ENCODE data around the gene KIAA0586. TPM values are rescaled to one million over a fixed set of nuclear protein-coding genes. Genes with fewer than 3 reads are reported as not detected.
"Not testable (repeated sequence)": the region's sequence is repeated elsewhere in the genome, so short reads cannot be mapped to it uniquely, and the experiment has no call there.

KIAA0586 gene
- total RNA-seq, 1 donor from 2014 or later = 20.9 TPM

GRCh38 chr14:58477653-58478052 lies 50.1 kb downstream of the KIAA0586 start:
- intact Hi-C loops (cut with micrococcal nuclease) = no loop called here
- H3K27me3 Mint-ChIP-seq = no peaks in the 10 kb centered on the region
- H3K4me3 Mint-ChIP-seq = no peak overlapping the region
- no peak for DNase-seq
- H3K9me3 Mint-ChIP-seq = no peaks in the 10 kb centered on the region
- no peak overlapping the region for H3K27ac Mint-ChIP-seq
- H3K36me3 Mint-ChIP-seq (ENCODE audit: low read depth) = peaks cover 26% of the 10 kb centered on the region
- no peaks in the 10 kb centered on the region for H3K4me1 Mint-ChIP-seq

DNA sequence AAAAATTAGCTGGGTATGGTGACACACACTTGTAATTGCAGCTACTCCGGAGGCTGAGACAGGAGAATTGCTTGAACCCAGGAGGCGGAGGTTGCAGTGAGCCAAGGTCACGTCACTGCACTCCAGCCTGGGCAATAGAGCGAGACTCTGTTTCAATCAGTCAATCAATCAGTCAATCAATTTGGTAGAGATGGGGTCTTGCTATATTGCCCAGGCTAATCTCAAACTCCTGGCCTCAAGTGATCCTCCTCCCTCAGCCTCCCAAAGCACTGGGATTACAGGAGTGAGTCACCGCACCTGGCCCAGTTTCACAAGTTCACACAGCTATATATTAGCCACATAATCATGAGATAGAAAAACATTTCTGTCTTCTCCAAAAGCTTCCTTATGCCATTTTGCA lies 50.8 kb downstream of the KIAA0586 start:
- intact Hi-C loops (cut with micrococcal nuclease); H3K4me1 Mint-ChIP-seq; H3K27me3 Mint-ChIP-seq; DNase-seq; H3K4me3 Mint-ChIP-seq; H3K9me3 Mint-ChIP-seq; H3K27ac Mint-ChIP-seq: not testable (repeated sequence)
- H3K36me3 Mint-ChIP-seq (ENCODE audit: low read depth) = peaks cover 24% of the 10 kb centered on the region

DNA sequence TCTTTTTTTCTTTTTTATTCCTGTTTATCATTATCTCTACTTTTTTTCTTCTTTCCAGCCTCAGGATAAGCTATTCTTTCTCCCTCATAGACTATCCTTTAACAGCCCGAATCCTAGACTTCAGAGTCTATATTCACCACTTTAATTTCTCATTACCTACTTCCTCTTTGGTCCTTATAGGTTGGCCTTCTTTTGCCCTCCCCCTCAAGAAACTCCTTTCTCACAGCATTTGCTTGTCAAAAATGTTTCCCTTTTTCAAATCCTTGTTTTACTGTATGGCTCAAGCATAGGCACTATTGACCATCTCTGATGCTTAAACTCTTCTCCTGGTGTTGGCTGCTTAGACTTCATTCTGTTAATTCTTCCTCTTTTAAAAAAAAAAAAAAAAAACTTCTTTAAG lies 52.5 kb downstream of the KIAA0586 start:
- H3K4me3 Mint-ChIP-seq = no peak overlapping the region
- intact Hi-C loops (cut with micrococcal nuclease) = no loop called here
- H3K4me1 Mint-ChIP-seq = no peaks in the 10 kb centered on the region
- no peak for DNase-seq
- no peaks in the 10 kb centered on the region for H3K27me3 Mint-ChIP-seq
- no peaks in the 10 kb centered on the region for H3K9me3 Mint-ChIP-seq
- H3K27ac Mint-ChIP-seq = no peak overlapping the region
- peaks cover 21% of the 10 kb centered on the region for H3K36me3 Mint-ChIP-seq (ENCODE audit: low read depth)

- intact Hi-C loops (cut with micrococcal nuclease) = no loop called here
- no peaks in the 10 kb centered on the region for H3K27me3 Mint-ChIP-seq
- H3K4me1 Mint-ChIP-seq = peaks cover 4% of the 10 kb centered on the region
- peaks cover 26% of the 10 kb centered on the region for H3K36me3 Mint-ChIP-seq (ENCODE audit: low read depth)
- no peak for DNase-seq
- no peak overlapping the region for H3K4me3 Mint-ChIP-seq
- peaks cover 4% of the 10 kb centered on the region for H3K9me3 Mint-ChIP-seq
- no peak overlapping the region for H3K27ac Mint-ChIP-seq
Observed at GRCh38 chr14:58484176-58484575, 56.7 kb downstream of the KIAA0586 start.

GRCh38 chr14:58488550-58488949 lies 61.0 kb downstream of the KIAA0586 start:
- DNase-seq = no peak
- peaks cover 20% of the 10 kb centered on the region for H3K36me3 Mint-ChIP-seq (ENCODE audit: low read depth)
- peaks cover 4% of the 10 kb centered on the region for H3K4me1 Mint-ChIP-seq
- H3K9me3 Mint-ChIP-seq = peaks cover 4% of the 10 kb centered on the region
- H3K4me3 Mint-ChIP-seq = no peak overlapping the region
- peak overlapping the region; percentile 26 for H3K27ac Mint-ChIP-seq
- H3K27me3 Mint-ChIP-seq = no peaks in the 10 kb centered on the region
- intact Hi-C loops (cut with micrococcal nuclease) = no loop called here

- Mint-ChIP-seq H3K9me3 (no peaks in the 10 kb centered on the region), H3K36me3 (ENCODE audit: low read depth) (peaks cover 14% of the 10 kb centered on the region), H3K4me3 (no peak overlapping the region), H3K4me1 (peaks cover 4% of the 10 kb centered on the region), H3K27me3 (no peaks in the 10 kb centered on the region), H3K27ac (no peak overlapping the region)
- DNase-seq = no peak
- intact Hi-C loops (cut with micrococcal nuclease) = no loop called here
Observed at GRCh38 chr14:58491593-58491992, 64.1 kb downstream of the KIAA0586 start.

- H3K4me1 Mint-ChIP-seq = peaks cover 4% of the 10 kb centered on the region
- no peaks in the 10 kb centered on the region for H3K27me3 Mint-ChIP-seq
- no peak overlapping the region for H3K27ac Mint-ChIP-seq
- no peak overlapping the region for H3K4me3 Mint-ChIP-seq
- no peak for DNase-seq
- intact Hi-C loops (cut with micrococcal nuclease) = no loop called here
- no peaks in the 10 kb centered on the region for H3K9me3 Mint-ChIP-seq
- peaks cover 12% of the 10 kb centered on the region for H3K36me3 Mint-ChIP-seq (ENCODE audit: low read depth)
Observed at GRCh38 chr14:58492044-58492443, 64.5 kb downstream of the KIAA0586 start.

DNA sequence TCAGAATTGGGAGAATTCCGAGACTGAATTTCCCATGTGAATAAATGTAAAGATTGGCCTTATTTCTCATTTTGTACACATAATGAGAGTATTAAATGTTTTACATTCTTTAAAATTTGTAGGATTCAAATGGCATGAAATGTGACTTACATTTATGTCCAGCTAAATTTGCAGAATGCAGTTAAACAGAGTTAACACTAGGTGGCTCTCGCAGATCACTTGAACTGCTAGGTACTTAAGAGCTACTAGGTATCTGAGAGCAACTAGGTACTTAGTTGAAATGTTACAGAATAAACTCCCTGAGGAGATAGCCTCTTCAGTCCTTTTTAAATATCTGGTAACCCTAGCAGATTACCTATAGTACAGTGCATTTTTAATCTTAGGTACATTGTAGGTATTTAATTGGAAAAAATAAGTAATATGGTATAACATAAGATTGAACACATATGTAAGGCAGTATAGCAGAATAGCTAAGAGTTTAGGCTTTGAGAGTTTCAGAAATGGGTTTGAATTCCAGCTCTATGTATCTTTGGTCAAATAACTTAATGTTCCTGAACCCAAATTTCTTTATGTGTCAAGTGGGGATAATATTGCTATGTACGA lies 73.8 kb downstream of the KIAA0586 start:
- H3K27me3 Mint-ChIP-seq = no peaks in the 10 kb centered on the region
- intact Hi-C loops (cut with micrococcal nuclease) = loop anchor here (1.0 to 10.0 kb wide), 6 partner anchors 73 to 943 kb away; partner anchors contain the start of gene DACT1
- DNase-seq = peak; percentile 79
- H3K9me3 Mint-ChIP-seq = no peaks in the 10 kb centered on the region
- H3K27ac Mint-ChIP-seq = no peak overlapping the region
- H3K36me3 Mint-ChIP-seq (ENCODE audit: low read depth) = peaks cover 2% of the 10 kb centered on the region
- no peaks in the 10 kb centered on the region for H3K4me1 Mint-ChIP-seq
- no peak overlapping the region for H3K4me3 Mint-ChIP-seq

- H3K27ac Mint-ChIP-seq = no peak overlapping the region
- peaks cover 22% of the 10 kb centered on the region for H3K36me3 Mint-ChIP-seq (ENCODE audit: low read depth)
- no peaks in the 10 kb centered on the region for H3K4me1 Mint-ChIP-seq
- H3K4me3 Mint-ChIP-seq = no peak overlapping the region
- no peaks in the 10 kb centered on the region for H3K27me3 Mint-ChIP-seq
- intact Hi-C loops (cut with micrococcal nuclease) = no loop called here
- no peak for DNase-seq
- H3K9me3 Mint-ChIP-seq = peaks cover 3% of the 10 kb centered on the region
Observed at GRCh38 chr14:58513272-58513671, 85.8 kb downstream of the KIAA0586 start.

- DNase-seq = no peak
- H3K36me3 Mint-ChIP-seq (ENCODE audit: low read depth) = peaks cover 26% of the 10 kb centered on the region
- no peak overlapping the region for H3K4me3 Mint-ChIP-seq
Observed at GRCh38 chr14:58517592-58517991, 90.1 kb downstream of the KIAA0586 start.

DNA sequence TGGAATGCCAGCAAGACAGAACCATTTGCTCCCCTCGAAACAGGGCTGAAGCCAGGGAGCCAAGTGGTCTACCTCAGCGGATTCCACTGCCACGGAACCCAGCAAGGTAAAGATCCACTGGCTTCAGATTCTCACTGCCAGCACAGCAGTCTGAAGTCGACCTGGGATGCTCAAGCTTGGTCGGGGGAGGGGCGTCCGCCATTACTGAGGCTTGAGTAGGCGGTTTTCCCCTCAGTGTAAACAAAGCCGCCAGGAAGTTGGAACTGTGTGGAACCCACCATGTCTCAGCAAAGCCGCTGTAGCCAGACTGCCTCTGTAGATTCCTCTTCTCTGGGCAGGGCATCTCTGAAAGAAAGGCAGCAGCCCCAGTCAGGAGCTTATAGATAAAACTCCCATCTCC lies 98.2 kb downstream of the KIAA0586 start:
- DNase-seq; H3K27me3 Mint-ChIP-seq; intact Hi-C loops (cut with micrococcal nuclease); H3K36me3 Mint-ChIP-seq (ENCODE audit: low read depth); H3K27ac Mint-ChIP-seq; H3K4me1 Mint-ChIP-seq; H3K4me3 Mint-ChIP-seq: not testable (repeated sequence)
- H3K9me3 Mint-ChIP-seq = peaks cover 23% of the 10 kb centered on the region

More at GRCh38 chr14:58517592-58517991, 90.1 kb downstream of the KIAA0586 start:
- H3K9me3 Mint-ChIP-seq = peaks cover 3% of the 10 kb centered on the region
- H3K27me3 Mint-ChIP-seq = no peaks in the 10 kb centered on the region
- H3K4me1 Mint-ChIP-seq = no peaks in the 10 kb centered on the region
- no peak overlapping the region for H3K27ac Mint-ChIP-seq
- intact Hi-C loops (cut with micrococcal nuclease) = no loop called here

DNA sequence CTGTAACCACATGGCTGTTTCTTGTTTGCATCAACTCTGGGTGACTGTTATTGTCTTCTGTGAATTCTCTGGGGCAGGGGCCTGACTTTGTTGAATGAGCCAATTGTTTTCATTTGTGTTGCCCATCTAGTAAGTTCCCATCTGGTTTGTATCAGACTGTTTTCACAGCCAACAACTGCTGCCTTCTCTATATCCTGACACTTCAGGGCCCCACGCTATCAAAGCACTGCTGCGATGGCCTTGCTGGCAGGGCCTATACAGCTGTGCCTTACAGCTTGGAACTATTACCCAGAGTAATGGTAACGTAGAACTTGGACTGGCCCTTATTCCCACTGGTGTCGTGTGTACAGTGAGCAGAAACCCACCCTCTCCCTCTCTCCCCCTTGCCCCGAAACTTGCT lies 105.9 kb downstream of the KIAA0586 start:
- H3K4me1 Mint-ChIP-seq = no peaks in the 10 kb centered on the region
- DNase-seq = no peak
- no peaks in the 10 kb centered on the region for H3K36me3 Mint-ChIP-seq (ENCODE audit: low read depth)
- no peak overlapping the region for H3K27ac Mint-ChIP-seq
- peaks cover 16% of the 10 kb centered on the region for H3K9me3 Mint-ChIP-seq
- intact Hi-C loops (cut with micrococcal nuclease) = no loop called here
- H3K27me3 Mint-ChIP-seq = no peaks in the 10 kb centered on the region
- no peak overlapping the region for H3K4me3 Mint-ChIP-seq

DNA sequence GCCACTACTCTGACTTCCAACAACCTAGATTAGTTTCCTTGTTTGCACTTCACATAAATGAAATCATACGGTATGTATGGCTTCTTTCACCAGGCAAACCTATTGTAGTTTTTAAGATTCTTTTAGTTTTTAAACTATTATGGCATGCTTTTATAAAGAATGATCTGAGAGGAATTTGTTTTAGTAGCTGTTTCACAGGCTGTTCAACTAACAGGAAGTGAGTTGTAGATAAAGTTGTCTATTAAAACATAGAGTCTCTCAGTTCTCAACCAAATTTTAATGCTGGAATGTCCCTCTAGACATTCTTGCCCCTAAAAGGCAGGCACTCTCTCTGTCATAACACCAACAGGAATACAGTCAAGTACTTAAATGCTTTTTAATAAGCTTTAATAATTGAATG lies 107.5 kb downstream of the KIAA0586 start:
- Mint-ChIP-seq H3K9me3 (peaks cover 3% of the 10 kb centered on the region), H3K4me3 (no peak overlapping the region), H3K27me3 (no peaks in the 10 kb centered on the region), H3K27ac (no peak overlapping the region), H3K4me1 (no peaks in the 10 kb centered on the region), H3K36me3 (ENCODE audit: low read depth) (no peaks in the 10 kb centered on the region)
- DNase-seq = no peak
- intact Hi-C loops (cut with micrococcal nuclease) = no loop called here

- H3K9me3 Mint-ChIP-seq = peaks cover 3% of the 10 kb centered on the region
- no peak overlapping the region for H3K27ac Mint-ChIP-seq
- no peaks in the 10 kb centered on the region for H3K4me1 Mint-ChIP-seq
- intact Hi-C loops (cut with micrococcal nuclease) = no loop called here
- no peak for DNase-seq
- H3K36me3 Mint-ChIP-seq (ENCODE audit: low read depth) = no peaks in the 10 kb centered on the region
- H3K4me3 Mint-ChIP-seq = no peak overlapping the region
- no peaks in the 10 kb centered on the region for H3K27me3 Mint-ChIP-seq
Observed at GRCh38 chr14:58537004-58537403, 109.5 kb downstream of the KIAA0586 start.
